ENCODE results near the gene STARD9. TPM values are rescaled to one million over a fixed set of nuclear protein-coding genes. Genes with fewer than 3 reads are reported as not detected.

STARD9 gene
- total and polyA plus RNA-seq, 9 of the 15 experiments (the other 6 are each of a cell fraction or from before 2014, with no cell fraction given) = 0.45 to 6.0 (median 3.6) TPM

DNA sequence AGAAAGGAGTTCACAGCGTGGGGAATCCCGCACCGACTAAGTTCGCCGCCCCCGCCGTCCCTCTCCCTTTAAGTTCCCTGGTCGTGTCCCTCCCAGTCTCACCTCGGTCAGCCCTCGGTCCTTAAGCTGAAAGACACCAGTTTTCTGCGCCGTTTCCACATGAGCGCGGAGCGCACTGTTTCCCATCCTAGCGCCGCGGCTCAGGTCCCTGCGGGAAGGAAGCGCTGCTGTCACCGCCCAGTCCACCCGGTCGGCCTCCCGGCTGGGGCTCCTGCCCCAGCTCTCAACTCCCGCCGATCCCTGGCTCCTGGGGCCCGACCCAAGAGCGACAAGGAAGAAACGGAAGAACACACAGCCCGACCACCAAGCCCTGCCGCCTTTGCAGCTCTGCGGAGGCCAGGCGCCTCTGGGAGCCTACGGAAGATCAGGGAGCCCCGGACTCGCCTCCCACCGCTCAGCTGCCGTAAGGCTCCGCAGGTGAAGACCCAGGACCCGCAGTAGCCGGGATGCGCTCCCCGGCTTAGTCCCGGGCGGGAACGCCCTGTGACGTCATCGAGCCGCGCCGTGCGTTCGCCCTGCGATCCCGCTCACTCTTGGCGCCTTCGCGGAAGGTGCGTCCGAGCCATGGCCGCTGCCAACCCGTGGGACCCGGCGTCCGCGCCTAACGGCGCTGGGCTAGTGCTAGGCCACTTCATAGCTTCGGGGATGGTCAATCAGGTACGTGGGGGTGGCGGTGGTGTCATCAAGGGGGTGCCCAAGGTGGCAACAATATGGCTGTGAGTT lies 27.0 kb upstream of the STARD9 start, which contains the start of the genes HAUS2 and LRRC57 (continued):
- peak; percentile 20; the same call in 1 of the 2 replicates for TF ChIP-seq ZBTB40 (IDR thresholded peaks at IDR 0.05)
- no peak for TF ChIP-seq ZBTB40 (CRISPR knock-in tag; IDR thresholded peaks at IDR 0.05)
- TF ChIP-seq DDX20 (tag; IDR thresholded peaks at IDR 0.05; ENCODE audit: low read depth) = no peak
- 0 out of 2 replicates have a peak, but pooled peaks have one; percentile 57 for TF ChIP-seq CREB3L1 (IDR thresholded peaks at IDR 0.05; ENCODE audit: borderline replicate concordance, low read depth)
- TF ChIP-seq, protein P1, sequence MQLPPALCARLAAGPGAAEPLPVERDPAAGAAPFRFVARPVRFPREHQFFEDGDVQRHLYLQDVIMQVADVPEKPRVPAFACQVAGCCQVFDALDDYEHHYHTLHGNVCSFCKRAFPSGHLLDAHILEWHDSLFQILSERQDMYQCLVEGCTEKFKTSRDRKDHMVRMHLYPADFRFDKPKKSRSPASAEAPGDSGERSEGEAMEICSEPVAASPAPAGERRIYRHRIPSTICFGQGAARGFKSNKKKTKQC (CRISPR knock-in tag; IDR thresholded peaks at IDR 0.05) = no peak; the same call in 1 of the 2 replicates
- TF ChIP-seq TCF7L2 (IDR thresholded peaks at IDR 0.05; ENCODE audit: low read depth, low read length) = no peak
- TF ChIP-seq PML (IDR thresholded peaks at IDR 0.05; ENCODE audit: low read length) = peak; percentile 60; the same call in 1 of the 2 replicates
- no peak for TF ChIP-seq TGIF2 (CRISPR knock-in tag; IDR thresholded peaks at IDR 0.05)
- no peak for TF ChIP-seq MEIS2 (IDR thresholded peaks at IDR 0.05; ENCODE audit: partially characterized antibody)
- no peak for TF ChIP-seq ZFP36 (IDR thresholded peaks at IDR 0.05; ENCODE audit: low read depth, low read length, partially characterized antibody)
- peak; percentile 87 for TF ChIP-seq NFRKB (IDR thresholded peaks at IDR 0.05; ENCODE audit: low read depth)
- no peak for TF ChIP-seq ZNF668 (CRISPR knock-in tag; IDR thresholded peaks at IDR 0.05)
- TF ChIP-seq PTTG1 (tag; IDR thresholded peaks at IDR 0.05; ENCODE audit: low read depth) = no peak
- peak; percentile 89 for TF ChIP-seq PHF20 (IDR thresholded peaks at IDR 0.05; ENCODE audit: partially characterized antibody)
- no peak for TF ChIP-seq RFX7 (CRISPR knock-in tag; IDR thresholded peaks at IDR 0.05)
- TF ChIP-seq NR4A1 (CRISPR knock-in tag; IDR thresholded peaks at IDR 0.05) = no peak
- TF ChIP-seq NR4A1 (tag; IDR thresholded peaks at IDR 0.05) = peak; percentile 41; the same call in 1 of the 2 replicates
